Dermis microvascular lymphatic vessel endothelial cell (primary cell): ENCODE data around the gene PXDN. TPM values are rescaled to one million over a fixed set of nuclear protein-coding genes. Genes with fewer than 3 reads are reported as not detected.

Experiments used
- DNase-seq, 2 donors: peaks; one replicate each; pipeline versions ENCODE4 v3.0.0 to v3.0.0-alpha.2; 2010; ENCODE audit warnings: low read depth in 2 of 2
- total RNA-seq: library from RNA; depleted of rRNA; stranded (reverse); fragments of >200 nt; gene quantifications from 2 replicates; pipeline ENCODE4 v1.2.1, GENCODE V29; 2014

PXDN gene
- total RNA-seq, 1 donor from 2014 or later = 195 TPM

DNA sequence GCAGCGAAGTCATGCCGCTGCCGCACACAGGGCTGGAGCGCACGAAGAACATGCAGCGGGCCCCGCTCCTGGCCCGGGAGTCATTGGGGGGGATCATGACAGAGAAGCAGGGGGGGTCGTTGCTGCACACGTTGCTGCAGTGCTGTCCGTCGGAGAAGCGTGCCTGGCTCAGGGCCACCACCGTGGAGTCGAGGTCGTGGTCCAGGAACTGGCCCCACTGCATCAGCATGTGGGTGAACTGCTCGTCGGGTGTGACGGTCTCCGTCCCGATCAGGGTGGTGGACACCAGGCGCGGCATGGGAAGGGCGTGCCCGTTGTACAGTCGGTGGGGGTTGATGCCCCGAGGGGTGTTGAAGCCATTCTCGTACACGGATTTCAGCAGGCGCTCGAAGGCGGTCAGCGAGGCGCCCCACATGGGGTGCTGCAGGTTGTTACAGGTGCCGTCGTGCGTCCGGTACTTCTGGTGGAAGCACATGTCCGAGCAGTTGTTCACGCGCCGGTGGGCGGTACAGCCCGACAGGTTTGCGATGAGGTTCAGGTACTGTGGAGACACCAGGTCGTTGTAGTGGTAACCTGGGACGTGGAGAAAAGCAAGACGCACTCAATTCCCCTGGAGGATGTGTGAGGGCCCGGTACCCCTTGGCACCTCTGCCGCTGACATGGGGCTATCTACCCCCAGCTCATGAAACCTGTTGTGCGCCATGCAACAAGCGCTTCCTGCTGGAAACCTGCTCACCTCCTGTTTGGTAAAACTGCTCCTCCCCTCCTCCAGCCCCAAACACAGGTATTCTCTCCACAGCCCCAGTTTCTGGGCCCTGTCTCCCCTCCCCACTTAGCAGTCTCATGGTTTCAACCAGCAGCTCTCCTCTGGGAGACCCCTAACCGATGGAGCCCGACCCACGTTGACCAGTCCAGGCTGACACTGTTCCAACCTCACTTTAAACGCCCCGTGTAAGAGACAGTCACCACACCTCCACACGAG lies 94.9 kb downstream of the PXDN start:
- no peak for DNase-seq

DNA sequence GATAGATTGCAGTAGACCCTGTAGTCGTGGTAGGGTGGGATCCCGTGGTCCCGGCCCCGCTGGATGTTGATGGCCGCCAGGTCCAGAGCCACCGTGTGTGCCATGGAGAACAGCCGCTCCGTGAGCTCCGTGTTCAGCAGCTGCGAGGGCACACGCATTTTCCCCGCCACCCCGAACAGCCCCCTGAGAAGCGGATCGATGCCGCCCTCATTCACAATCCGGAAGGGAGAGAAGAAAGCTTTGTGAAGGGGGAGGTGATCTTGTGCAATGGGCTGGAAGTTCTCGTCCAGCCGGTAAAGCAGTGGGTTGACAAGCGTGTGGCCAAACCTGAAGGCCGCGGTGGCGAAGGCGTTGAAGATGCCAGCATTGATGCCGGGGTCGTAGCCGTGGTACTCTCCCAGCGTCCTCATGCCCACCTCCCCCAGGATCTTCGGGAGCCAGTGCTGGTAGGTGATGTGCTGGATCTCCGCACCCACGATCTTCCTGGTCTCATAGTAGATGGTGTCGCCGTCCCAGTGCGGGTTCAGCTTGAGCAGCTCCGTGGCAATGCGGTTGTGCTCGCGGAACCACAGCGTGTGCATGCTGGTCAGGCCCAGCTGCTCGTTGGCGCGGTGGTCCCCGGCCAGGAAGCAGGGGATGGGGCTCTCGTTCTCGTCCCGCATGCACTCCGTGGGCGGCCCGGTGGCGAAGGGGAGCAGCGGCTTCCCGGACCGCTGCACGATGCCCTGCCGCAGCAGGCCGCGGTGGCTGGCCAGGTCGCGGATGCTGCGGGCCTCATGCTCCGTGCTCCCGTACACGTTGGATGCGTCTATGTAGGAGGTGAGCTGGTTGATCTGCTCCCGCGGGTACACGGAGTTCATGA lies 95.8 kb downstream of the PXDN start:
- no peak for DNase-seq

GRCh38 chr2:1647417-1648240 lies 96.7 kb downstream of the PXDN start:
- no peak for DNase-seq

DNA sequence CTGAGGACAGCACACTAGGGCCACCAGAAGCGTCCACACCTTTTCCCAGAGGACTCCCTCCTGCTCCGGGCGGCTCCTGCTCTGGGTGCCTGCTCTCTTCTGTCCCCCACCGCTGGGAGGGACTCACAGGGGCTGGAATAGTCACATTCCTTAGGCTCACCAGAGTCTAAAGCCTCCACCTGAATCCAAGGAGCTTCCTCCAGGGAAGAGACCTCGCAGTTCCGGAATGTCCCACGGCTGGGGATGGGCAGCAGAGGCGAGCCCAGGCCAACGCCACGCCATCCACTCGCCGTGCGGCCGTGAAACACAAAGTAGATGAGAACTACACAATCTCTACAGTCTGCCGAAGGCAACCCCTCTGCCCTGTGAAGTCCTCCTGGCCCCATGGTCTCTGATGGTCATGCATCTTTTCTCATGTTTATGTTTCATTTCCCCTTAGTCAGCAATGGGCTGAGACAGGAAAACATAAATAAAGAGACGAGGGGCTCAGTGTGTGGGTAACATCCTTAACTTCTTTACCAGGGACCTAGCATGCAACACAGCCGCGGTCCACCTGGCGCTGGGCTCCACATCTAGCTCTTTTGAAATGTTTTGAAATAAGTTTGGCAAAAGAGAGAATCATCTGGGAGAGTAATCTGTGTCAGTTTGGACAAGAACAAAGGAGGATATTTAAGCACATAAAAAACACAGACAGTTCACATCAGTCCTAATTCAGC lies 98.4 kb downstream of the PXDN start:
- no peak for DNase-seq

DNA sequence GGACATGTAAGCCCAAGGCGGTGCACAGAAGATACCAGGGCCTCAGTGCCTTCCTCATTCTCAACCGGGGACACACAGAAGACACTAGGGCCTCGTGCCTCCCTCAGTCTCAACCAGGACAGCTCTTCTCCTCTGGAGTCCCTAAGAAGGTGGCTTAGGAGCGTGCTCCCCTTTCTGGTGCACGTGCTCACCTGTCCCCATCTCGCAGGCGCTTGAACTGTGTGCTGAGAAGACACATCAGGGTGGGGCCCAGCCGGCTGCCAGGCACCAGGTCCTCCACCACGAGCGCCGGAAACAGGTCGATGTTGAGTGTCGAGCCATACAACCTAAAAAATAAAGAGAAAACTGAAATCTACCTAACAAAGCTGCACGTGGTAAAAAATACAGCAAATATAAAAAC lies 99.9 kb downstream of the PXDN start:
- no peak for DNase-seq

DNA sequence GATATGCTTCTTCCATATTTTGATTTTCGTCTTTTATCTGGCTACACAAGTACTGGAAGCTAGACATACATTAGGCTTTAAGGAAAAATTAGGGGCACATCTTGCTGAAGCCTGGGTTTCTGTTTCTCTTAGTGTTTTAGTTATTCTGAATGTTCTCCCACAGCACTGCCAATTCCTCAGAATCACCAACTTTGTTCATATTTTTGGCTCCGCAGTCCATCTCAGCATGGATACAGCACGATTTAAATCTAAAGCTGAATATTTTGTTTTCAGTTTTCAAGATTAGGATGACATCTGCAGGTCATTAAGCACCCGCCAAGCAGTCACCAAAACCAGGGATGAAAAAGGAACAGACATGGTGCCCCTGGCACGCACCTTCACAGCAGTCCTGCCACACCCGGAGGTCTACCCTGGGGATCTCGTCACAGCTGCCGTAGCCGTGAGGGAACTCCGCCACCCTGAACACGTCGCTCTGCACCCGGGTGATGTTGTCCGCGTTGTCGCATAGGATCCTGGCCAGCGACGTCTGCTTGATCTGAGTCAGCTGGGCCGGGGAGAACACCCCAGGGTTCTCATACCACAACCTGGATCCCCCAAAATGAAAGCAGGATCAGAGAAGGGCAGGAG lies 101.2 kb downstream of the PXDN start:
- no peak for DNase-seq

DNA sequence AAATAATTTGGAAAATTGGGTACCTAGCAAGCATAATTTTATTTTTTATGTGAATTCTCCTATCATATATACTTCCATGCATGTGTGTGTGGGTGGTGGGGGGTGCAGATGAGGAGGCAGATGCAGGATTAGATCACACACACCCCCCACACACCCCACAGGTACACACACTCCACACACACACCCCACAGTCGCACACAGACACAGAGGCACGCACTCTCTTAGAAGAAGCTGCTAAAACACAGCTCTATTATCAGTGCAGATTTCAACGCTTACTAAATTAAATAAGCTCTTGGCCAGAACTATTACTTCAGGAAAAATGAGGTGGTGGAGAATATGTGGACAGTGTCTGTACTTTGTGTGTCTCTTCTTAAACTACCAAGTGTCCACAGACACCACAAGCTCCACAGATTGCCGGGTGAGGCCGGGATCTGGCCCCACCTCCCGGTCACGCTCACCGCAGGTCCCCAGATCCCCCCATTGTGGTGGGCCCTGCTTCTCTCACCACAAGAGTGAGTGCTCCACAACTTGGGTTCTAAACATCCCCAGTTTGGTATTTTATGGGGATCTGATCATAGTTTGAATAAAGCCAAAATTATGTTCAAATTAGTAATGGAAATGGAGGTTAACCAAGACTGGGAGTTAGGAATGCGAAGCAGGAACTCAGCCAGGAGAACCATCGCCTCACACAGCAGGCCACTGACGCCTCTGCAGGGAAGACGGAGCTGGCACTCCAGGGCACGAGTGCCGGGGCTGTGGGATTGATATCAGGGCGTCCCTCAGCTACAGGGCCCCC lies 102.1 kb downstream of the PXDN start:
- DNase-seq = no peak

GRCh38 chr2:1641523-1641922 lies 102.8 kb downstream of the PXDN start:
- DNase-seq = peak in 1 of 2 donors; percentile 22

GRCh38 chr2:1640301-1641135 lies 103.8 kb downstream of the PXDN start:
- no peak for DNase-seq

GRCh38 chr2:1639086-1639858 lies 105.0 kb downstream of the PXDN start:
- DNase-seq = no peak

DNA sequence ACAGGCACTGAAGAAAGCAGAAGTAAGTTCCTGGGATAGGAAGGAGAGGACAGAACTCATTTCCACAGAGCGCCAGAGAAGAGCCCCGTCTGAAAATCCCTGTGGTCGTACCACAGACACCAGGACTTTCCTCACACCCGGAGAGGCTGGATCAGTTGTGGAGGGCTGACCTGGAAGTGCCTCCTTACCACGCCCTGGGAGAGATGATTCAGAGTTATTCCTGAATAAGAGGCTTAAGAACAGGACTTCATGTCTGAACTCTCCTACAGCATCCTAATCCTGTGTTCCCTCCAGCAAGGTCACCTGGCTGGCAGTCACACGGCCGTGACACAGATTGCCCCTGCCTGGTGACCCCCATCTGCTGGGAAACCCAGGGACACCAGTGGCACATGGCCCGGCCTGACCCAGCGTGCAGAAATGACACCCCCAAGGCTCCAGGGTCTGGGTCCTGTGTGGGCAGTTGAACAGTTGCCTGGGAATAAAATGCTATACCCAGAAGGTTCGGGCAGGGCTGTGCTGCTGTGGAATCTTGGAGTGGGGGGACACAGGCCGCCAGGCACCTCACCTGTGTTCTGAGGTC lies 105.9 kb downstream of the PXDN start:
- DNase-seq = no peak

DNA sequence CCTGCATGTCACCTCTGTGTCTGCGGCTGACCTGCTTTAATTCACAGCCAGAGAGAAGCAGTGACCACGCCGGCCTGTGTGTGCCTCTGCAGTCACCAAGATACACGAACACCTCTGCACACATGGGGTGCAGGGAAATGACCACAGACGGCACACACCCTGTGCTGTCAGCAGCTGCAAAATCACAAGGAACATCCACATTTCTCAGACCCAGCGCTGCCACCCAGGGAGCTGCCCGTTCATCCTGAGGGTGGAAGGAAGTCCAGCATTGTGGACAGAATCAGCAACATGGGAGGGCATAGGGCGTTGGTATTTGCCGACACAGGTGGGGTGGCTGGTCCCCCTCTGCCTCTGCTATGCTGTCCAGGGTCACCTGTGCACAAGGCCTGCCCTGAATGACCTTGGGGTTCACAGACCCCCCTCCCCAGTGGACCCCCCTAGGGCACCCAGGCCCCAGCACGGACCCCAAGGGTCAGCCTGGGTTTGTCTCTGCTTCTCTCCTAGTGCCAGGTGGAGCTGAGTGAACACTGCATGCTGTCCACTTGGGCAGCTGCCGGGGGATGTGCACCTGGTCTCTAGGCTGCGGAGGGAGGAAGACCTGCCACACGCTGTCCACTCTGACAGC lies 107.4 kb downstream of the PXDN start:
- DNase-seq = no peak

- DNase-seq = no peak
Measured at GRCh38 chr2:1635823-1636222, 108.5 kb downstream of the PXDN start.

DNA sequence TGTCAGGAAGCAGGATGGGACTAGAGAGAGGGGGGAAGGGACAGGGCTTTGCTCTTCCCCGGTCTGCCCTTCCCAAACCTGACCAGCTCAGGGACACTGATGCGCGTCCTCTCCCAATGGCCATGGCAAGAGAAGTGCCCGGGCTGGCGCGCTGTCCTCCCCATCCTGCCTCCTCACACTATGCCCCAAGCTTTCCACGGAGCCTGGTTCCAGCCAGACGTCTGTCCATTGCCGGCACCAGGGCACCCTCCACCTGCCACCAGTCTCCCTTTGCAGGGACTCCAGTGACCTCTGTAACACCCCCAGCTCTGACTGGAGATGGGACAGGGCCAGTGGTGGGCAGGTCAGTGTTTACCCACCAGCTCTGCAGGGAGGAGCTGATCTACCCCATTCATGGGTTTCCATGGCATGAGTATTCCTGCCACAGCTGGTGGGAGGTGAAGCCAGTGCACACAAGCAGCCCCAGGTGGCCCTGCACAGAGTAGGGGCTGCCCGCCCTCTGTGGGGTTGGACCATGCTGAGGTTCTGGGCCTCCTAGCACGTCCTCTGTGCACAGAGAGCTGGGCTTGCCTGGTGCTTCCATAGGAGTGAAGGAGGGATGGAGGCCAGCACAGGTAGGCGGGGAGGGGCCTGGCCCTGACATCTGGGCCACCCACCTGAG lies 109.5 kb downstream of the PXDN start:
- no peak for DNase-seq

GRCh38 chr2:1633936-1634587 lies 110.3 kb downstream of the PXDN start:
- no peak for DNase-seq

DNA sequence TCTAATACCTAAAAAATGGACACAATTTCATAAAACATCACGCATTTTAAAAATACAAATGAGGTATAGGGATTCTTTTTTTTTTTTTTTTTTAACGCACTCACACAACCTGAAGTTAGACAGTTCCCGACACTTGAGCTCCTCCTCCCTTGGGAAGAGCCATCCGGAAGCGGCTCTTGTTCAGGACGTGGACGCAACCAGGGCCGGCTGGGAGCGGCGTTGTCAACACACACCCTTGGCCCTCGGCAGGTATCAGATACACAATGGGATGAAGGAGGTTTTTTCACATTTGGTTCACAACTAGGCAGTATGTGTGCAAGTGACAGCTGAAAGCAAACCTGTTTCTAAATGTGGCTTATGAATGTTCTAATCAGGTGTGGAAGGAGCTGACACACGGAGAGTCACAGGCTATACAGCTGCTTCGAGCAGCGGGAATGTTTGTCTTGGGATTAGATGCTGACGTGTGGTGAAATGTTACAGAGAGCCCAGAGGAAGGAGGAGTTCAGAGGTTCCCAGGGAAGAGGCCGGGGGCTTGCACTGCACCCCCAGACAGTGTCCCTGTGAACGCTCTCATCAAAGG lies 111.1 kb downstream of the PXDN start:
- DNase-seq = no peak
